OCI-LY3 (cell line): ENCODE data around the gene FAM131A.

Experiments
- H2AFZ ChIP-seq: fragments of 200-600, 300-600 bp; shearing (Covaris generic); 2 replicates; pipeline ENCODE4 v1.6.0; 2014; ENCODE audit warnings: antibody characterized with exemption, low read depth, low read length
- H3K27ac ChIP-seq: fragments of 200-600, 300-600 bp; sonication (generic); 2 replicates; pipeline ENCODE4 v1.5.1; 2014; ENCODE audit warnings: mild to moderate bottlenecking, low read length, moderate library complexity, mixed read lengths
- H3K27me3 ChIP-seq: fragments of 200-600, 300-600 bp; sonication (generic); 2 replicates; pipeline ENCODE4 v1.6.1; 2014; ENCODE audit warnings: low read depth, low read length, mixed read lengths
- H3K36me3 ChIP-seq: fragments of 200-600, 300-600 bp; sonication (generic); replicated peaks from 2 replicates; pipeline ENCODE3; 2014; ENCODE audit warnings: low read depth, low read length, mixed read lengths
- H3K4me1 ChIP-seq: fragments of 300-600, 200-600 bp; sonication (generic); 2 replicates; pipeline ENCODE4 v1.6.1; 2014; ENCODE audit warnings: low read length, mixed read lengths
- H3K4me2 ChIP-seq: fragments of 200-600, 300-600 bp; sonication (generic); 2 replicates; pipeline ENCODE4 v1.6.1; 2014; ENCODE audit warnings: low read length, mixed read lengths
- H3K4me3 ChIP-seq: fragments of 300-600, 200-600 bp; sonication (generic); 2 replicates; pipeline ENCODE4 v1.5.1; 2014; ENCODE audit warnings: antibody characterized with exemption, mild to moderate bottlenecking, low read length, moderate library complexity
- H3K79me2 ChIP-seq: fragments of 300-600, 200-600 bp; shearing (Covaris generic); 2 replicates; pipeline ENCODE4 v1.6.1; 2014; ENCODE audit warnings: mild to moderate bottlenecking, low read length, mixed read lengths
- H3K9ac ChIP-seq: fragments of 300-600, 200-600 bp; shearing (Covaris generic); 2 replicates; pipeline ENCODE4 v1.6.0; 2014; ENCODE audit warnings: mild to moderate bottlenecking, low read length, moderate library complexity
- H3K9me3 ChIP-seq: fragments of 200-600, 300-600 bp; shearing (Covaris generic); 2 replicates; pipeline ENCODE4 v1.6.1; 2014; ENCODE audit warnings: low read length, mixed read lengths; ENCODE audit not compliant: insufficient read depth
- H4K20me1 ChIP-seq: fragments of 200-600, 300-600 bp; sonication (generic); 2 replicates; pipeline ENCODE4 v1.6.1; 2016; ENCODE audit warnings: low read length, mixed read lengths; ENCODE audit not compliant: insufficient read depth
- CTCF ChIP-seq: fragments of 200-600, 300-600 bp; sonication (generic); IDR thresholded peaks from 2 replicates; pipeline ENCODE4 v1.5.1; 2014; ENCODE audit warnings: antibody characterized with exemption, low read length, low read depth
- EZH2phosphoT487 ChIP-seq: fragments of 200-600 bp; shearing (Covaris generic); IDR thresholded peaks from 2 replicates; pipeline ENCODE4 v1.6.1; 2018; ENCODE audit warnings: antibody characterized with exemption, mixed run types, low read depth

Gene FAM131A

GRCh38 chr3:184323696-184324095, 13.7 kb upstream of the FAM131A start:
- H3K9me3 ChIP-seq, result no peaks in the 10 kb centered on the region
- no peak overlapping the region for H3K9ac ChIP-seq
- peaks cover 45% of the 10 kb centered on the region for H4K20me1 ChIP-seq
- H3K79me2 ChIP-seq, result peaks cover 73% of the 10 kb centered on the region
- H2AFZ ChIP-seq, result no peak overlapping the region
- H3K27me3 ChIP-seq, result no peaks in the 10 kb centered on the region
- H3K4me1 ChIP-seq, result no peaks in the 10 kb centered on the region
- peaks cover 89% of the 10 kb centered on the region for H3K36me3 ChIP-seq
- H3K4me3 ChIP-seq, result no peak overlapping the region
- TF ChIP-seq CTCF (no peak), EZH2phosphoT487 (no peak)
- no peak overlapping the region for H3K27ac ChIP-seq
- no peak overlapping the region for H3K4me2 ChIP-seq

- Histone ChIP-seq H3K4me3 (no peak overlapping the region), H3K27me3 (no peaks in the 10 kb centered on the region), H3K4me2 (no peak overlapping the region), H2AFZ (no peak overlapping the region), H3K9ac (no peak overlapping the region), H3K79me2 (peaks cover 57% of the 10 kb centered on the region), H3K27ac (no peak overlapping the region), H3K36me3 (peaks cover 92% of the 10 kb centered on the region), H3K9me3 (no peaks in the 10 kb centered on the region), H3K4me1 (no peaks in the 10 kb centered on the region), H4K20me1 (peaks cover 30% of the 10 kb centered on the region)
- TF ChIP-seq CTCF (no peak), EZH2phosphoT487 (no peak)
Observed at GRCh38 chr3:184325269-184325668, 12.1 kb upstream of the FAM131A start.

- Histone ChIP-seq H3K4me1 (no peaks in the 10 kb centered on the region), H3K27ac (no peak overlapping the region), H3K9me3 (no peaks in the 10 kb centered on the region), H3K4me3 (no peak overlapping the region), H3K27me3 (no peaks in the 10 kb centered on the region), H3K36me3 (peaks cover 89% of the 10 kb centered on the region), H3K79me2 (peaks cover 52% of the 10 kb centered on the region; the same call in 1 of the 2 replicates), H3K4me2 (no peak overlapping the region), H3K9ac (no peak overlapping the region), H4K20me1 (peaks cover 25% of the 10 kb centered on the region), H2AFZ (no peak overlapping the region)
- TF ChIP-seq CTCF (no peak), EZH2phosphoT487 (no peak)
Observed at GRCh38 chr3:184325715-184326369, 11.6 kb upstream of the FAM131A start.

GRCh38 chr3:184327171-184327570, 10.2 kb upstream of the FAM131A start:
- no peaks in the 10 kb centered on the region for H3K27me3 ChIP-seq
- H3K27ac ChIP-seq, result no peak overlapping the region
- peaks cover 89% of the 10 kb centered on the region for H3K36me3 ChIP-seq
- no peak overlapping the region for H2AFZ ChIP-seq
- TF ChIP-seq CTCF (no peak), EZH2phosphoT487 (no peak)
- no peak overlapping the region for H3K9ac ChIP-seq
- H3K4me3 ChIP-seq, result no peak overlapping the region
- H4K20me1 ChIP-seq, result peaks cover 22% of the 10 kb centered on the region
- no peaks in the 10 kb centered on the region for H3K9me3 ChIP-seq
- peaks cover 40% of the 10 kb centered on the region; the same call in 1 of the 2 replicates for H3K79me2 ChIP-seq
- no peak overlapping the region for H3K4me2 ChIP-seq
- no peaks in the 10 kb centered on the region for H3K4me1 ChIP-seq
